ENCODE measurements around the gene PAOX. TPM values are rescaled to one million over a fixed set of nuclear protein-coding genes. Genes with fewer than 3 reads are reported as not detected.
A peak's percentile ranks its signal among the peaks of the same experiment; 100 is the strongest.

The PAOX gene
- total and polyA plus RNA-seq, 9 of the 15 experiments (the other 6 are each of a cell fraction or from before 2014, with no cell fraction given) = 0.80 to 6.4 (median 2.6) TPM

DNA sequence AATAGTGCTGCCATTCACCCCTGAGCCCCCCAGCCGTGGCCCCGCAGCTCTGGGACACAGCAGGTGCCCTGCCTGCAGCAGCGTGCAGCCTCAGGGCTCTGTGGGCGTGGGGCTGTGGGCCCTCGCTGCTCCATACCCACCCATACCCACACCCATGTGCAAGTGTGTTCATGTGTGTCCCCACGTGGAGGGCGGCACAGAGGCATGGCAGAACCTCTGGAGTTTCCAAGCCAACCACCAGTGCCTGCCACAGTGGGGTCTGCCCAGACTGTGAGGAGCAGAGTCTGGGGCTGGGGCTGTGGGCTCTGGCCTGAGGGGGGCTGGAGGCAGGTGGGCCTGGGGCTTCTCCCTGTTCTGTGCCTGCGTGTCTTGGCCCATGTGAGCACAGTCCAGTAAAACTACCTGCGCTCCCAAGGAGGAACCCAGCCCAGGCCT, 29.5 kb upstream of the PAOX start:
- Histone ChIP-seq H3K4me1 (replicated peaks in 1 of 2; ENCODE audit: control insufficient read depth in 2 of 2, insufficient read depth in 2 of 2, low read length in 2 of 2) (peaks cover 0 to 49% of the 10 kb centered on the region in 2 experiments; a peak in 2 of 5 replicates), H2AFZ (ENCODE audit: low read depth, low read length) (no peak overlapping the region), H3K4me2 (ENCODE audit: insufficient read depth, low read length) (no peak overlapping the region), H3K27me3 (ENCODE audit: control insufficient read depth in 2 of 2, insufficient read depth in 2 of 2, low read length in 2 of 2) (no peaks in the 10 kb centered on the region; a peak in 1 of 5 replicates), H3K9me1 (ENCODE audit: control insufficient read depth, insufficient read depth, low read length) (no peaks in the 10 kb centered on the region), H3K36me3 (ENCODE audit: control insufficient read depth, insufficient read depth, low read length) (no peaks in the 10 kb centered on the region), H3K27ac (ENCODE audit: extremely low read depth, low read depth, low read length) (no peak overlapping the region), H3K9me3 (replicated peaks; ENCODE audit: control insufficient read depth, insufficient read depth, low read depth, low read length) (no peaks in the 10 kb centered on the region), H3K9ac (ENCODE audit: insufficient read depth in 1 of 2, low read depth in 2 of 2, low read length in 2 of 2) (no peak overlapping the region; a peak in 1 of 4 replicates), H3K4me3 (no peak overlapping the region), H4K20me1 (replicated peaks; ENCODE audit: control insufficient read depth, insufficient read depth, low read length) (no peaks in the 10 kb centered on the region), H3K79me2 (ENCODE audit: control insufficient read depth, insufficient read depth, low read length) (no peaks in the 10 kb centered on the region)
- intact Hi-C loops (cut with micrococcal nuclease) (no loop called here), in situ Hi-C loops (cut with MboI) (no loop called here)
- WGBS (ENCODE audit: insufficient coverage, low coverage, missing lambda C conversion rate) = 36% methylated on average over 7 of the region's 9 CpGs
- ChIA-PET POLR2A (no interaction called here), CTCF (ENCODE audit: low intra/inter-chr PET ratio) (no interaction called here)
- no TSS peak for BruUV-seq (replicated peaks)
- FAIRE-seq (no peak), DNase-seq (ENCODE audit: extremely low read depth in 1 of 4, low spot score in 3 of 4) (no peak), ATAC-seq (no peak)
- peak; percentile 77 for TF ChIP-seq POLR2G (IDR thresholded peaks at IDR 0.05; ENCODE audit: low read depth, low read length)
- TF ChIP-seq RBM22 (IDR thresholded peaks at IDR 0.05; ENCODE audit: low read depth, low read length, poor library complexity, severe bottlenecking) = peak; percentile 64
- no peak for TF ChIP-seq HDAC2 (IDR thresholded peaks at IDR 0.05)
- no peak for TF ChIP-seq MTA1 (IDR thresholded peaks at IDR 0.05; ENCODE audit: borderline replicate concordance)
- no peak for TF ChIP-seq CEBPB (tag; IDR thresholded peaks at IDR 0.05)
- TF ChIP-seq POLR2AphosphoS2 (IDR thresholded peaks at IDR 0.05; ENCODE audit: low read length) = peak; percentile 27; the same call in 1 of the 2 replicates
- TF ChIP-seq POLR2A (conservative IDR thresholded peaks at IDR 0.05) = peak; percentile 41
- peak; percentile 12; the same call in 1 of the 2 replicates for TF ChIP-seq SUPT5H (IDR thresholded peaks at IDR 0.05)
- TF ChIP-seq ZNF449 (CRISPR knock-in tag; IDR thresholded peaks at IDR 0.05) = no peak
- TF ChIP-seq MXI1 (IDR thresholded peaks at IDR 0.05; ENCODE audit: low read depth, low read length) = no peak

All from K562 (cell line).